ENCODE data around the gene GTF2I.
"Not testable (repeated sequence)": the region's sequence is repeated elsewhere in the genome, so short reads cannot be mapped to it uniquely, and the experiment has no call there.

GTF2I gene

GRCh38 chr7:74718336-74718735 is 60.8 kb downstream of the GTF2I start:
- no peak for DNase-seq

- DNase-seq = no peak
These were observed 64.6 kb downstream of the GTF2I start for GRCh38 chr7:74722153-74722552.

GRCh38 chr7:74725840-74726239 is 68.3 kb downstream of the GTF2I start:
- no peak for DNase-seq

GRCh38 chr7:74726309-74727101 is 69.0 kb downstream of the GTF2I start:
- DNase-seq = no peak

- DNase-seq = not testable (repeated sequence)
These were observed 71.2 kb downstream of the GTF2I start for GRCh38 chr7:74728686-74729085.

GRCh38 chr7:74730186-74730585 is 72.7 kb downstream of the GTF2I start:
- DNase-seq = not testable (repeated sequence)

- not testable (repeated sequence) for DNase-seq
These were observed 82.6 kb downstream of the GTF2I start for GRCh38 chr7:74739974-74740703.

GRCh38 chr7:74743936-74744557 is 86.5 kb downstream of the GTF2I start:
- DNase-seq = not testable (repeated sequence)

GRCh38 chr7:74753921-74754482 is 96.5 kb downstream of the GTF2I start:
- DNase-seq = not testable (repeated sequence)

GRCh38 chr7:74756673-74757072 is 99.2 kb downstream of the GTF2I start:
- not testable (repeated sequence) for DNase-seq

- DNase-seq = not testable (repeated sequence)
These were observed 100.8 kb downstream of the GTF2I start for GRCh38 chr7:74758268-74758667.

GRCh38 chr7:74758982-74759381 is 101.5 kb downstream of the GTF2I start:
- not testable (repeated sequence) for DNase-seq

- not testable (repeated sequence) for DNase-seq
These were observed 107.8 kb downstream of the GTF2I start for GRCh38 chr7:74765205-74765918.

GRCh38 chr7:74766509-74766908 is 109.0 kb downstream of the GTF2I start:
- DNase-seq = not testable (repeated sequence)

GRCh38 chr7:74766991-74767390 is 109.5 kb downstream of the GTF2I start:
- not testable (repeated sequence) for DNase-seq

GRCh38 chr7:74770062-74770461 is 112.5 kb downstream of the GTF2I start:
- DNase-seq = not testable (repeated sequence)

GRCh38 chr7:74772093-74772492 is 114.6 kb downstream of the GTF2I start:
- DNase-seq = not testable (repeated sequence)

- DNase-seq = not testable (repeated sequence)
These were observed 116.5 kb downstream of the GTF2I start, which contains the start of gene NCF1 for GRCh38 chr7:74773760-74774750. Gene NCF1, plus strand, starts transcription at chr7:74774011. Its CDS starts 21 bp downstream, at chr7:74774032.

GRCh38 chr7:74775111-74775510 is 117.6 kb downstream of the GTF2I start:
- DNase-seq = not testable (repeated sequence)

GRCh38 chr7:74779053-74779452 is 121.5 kb downstream of the GTF2I start:
- DNase-seq = not testable (repeated sequence)

- DNase-seq = not testable (repeated sequence)
These were observed 124.2 kb downstream of the GTF2I start for GRCh38 chr7:74781746-74782145.

All from activated effector memory CD4-positive, alpha-beta T cell treated with Interleukin-2 at 50 U/mL for 16 hours (primary cell).